Tibial nerve (tissue), 4 donors: ENCODE results near the gene NRL.

Experiments
- EP300 ChIP-seq, 2 donors: sonication (generic); formaldehyde crosslinking; IDR thresholded peaks; one replicate each; pipeline ENCODE4 v1.6.1; 2017; ENCODE audit warnings: antibody characterized with exemption in 2 of 2, mild to moderate bottlenecking in 1 of 2
- TF ChIP-seq, protein P1 (sequence below), 5 experiments: fragments of 200-600 bp in 3 of 5; fragments of 450-650 bp in 2 of 5; sonication (generic) in 3 of 5; IDR thresholded peaks; one replicate each; pipeline ENCODE4 v1.5.1; 2016 to 2019; ENCODE audit warnings: antibody characterized with exemption in 5 of 5, mild to moderate bottlenecking in 3 of 5, moderate library complexity in 2 of 5

DNA sequence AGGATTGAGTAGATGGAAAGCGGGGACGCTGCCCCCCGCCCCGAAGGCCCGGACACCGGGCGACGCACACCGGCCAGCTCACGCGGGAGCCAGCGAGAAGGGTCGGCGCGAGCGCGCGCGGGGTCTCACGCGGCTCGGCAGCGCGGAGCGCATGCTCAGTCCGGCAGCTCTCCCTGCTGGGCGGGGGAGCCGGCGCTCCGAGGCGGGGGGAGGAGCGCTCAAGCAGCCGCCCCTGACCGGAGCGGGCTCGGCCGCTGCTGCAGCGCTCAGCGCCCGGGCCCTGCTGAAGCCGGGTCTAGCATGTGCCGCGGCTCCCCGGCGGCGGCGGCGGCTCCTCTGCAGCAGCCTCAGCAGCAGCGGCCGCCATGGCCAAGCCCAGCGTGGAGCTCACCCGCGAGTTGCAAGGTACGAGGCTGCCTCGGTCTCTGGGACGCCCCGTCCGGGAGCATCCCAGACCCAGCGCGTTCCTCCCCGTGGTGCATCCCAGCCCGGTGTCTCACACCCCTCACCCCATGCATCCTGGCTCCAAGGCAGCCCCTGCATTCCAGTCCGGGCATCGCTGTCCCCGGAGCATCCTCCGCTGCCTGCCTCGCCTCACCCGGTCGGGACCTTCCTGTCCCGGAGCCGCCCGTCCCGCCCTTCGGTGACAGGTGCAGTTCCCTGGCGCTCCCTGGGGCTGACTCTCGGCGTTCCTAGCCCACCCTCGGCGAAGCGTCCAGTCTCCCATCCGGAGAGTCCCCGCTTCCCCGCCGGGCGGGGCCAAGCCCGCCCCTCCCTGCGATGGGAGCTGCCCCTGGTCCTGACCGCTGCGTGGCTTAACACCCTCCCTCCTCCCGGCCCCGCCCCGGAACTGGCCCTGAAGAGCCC lies 62.7 kb downstream of the NRL start, which contains the start of gene CARMIL3:
- no peak for TF ChIP-seq EP300 (IDR thresholded peaks at IDR 0.05)
- TF ChIP-seq, protein P1, sequence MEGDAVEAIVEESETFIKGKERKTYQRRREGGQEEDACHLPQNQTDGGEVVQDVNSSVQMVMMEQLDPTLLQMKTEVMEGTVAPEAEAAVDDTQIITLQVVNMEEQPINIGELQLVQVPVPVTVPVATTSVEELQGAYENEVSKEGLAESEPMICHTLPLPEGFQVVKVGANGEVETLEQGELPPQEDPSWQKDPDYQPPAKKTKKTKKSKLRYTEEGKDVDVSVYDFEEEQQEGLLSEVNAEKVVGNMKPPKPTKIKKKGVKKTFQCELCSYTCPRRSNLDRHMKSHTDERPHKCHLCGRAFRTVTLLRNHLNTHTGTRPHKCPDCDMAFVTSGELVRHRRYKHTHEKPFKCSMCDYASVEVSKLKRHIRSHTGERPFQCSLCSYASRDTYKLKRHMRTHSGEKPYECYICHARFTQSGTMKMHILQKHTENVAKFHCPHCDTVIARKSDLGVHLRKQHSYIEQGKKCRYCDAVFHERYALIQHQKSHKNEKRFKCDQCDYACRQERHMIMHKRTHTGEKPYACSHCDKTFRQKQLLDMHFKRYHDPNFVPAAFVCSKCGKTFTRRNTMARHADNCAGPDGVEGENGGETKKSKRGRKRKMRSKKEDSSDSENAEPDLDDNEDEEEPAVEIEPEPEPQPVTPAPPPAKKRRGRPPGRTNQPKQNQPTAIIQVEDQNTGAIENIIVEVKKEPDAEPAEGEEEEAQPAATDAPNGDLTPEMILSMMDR (IDR thresholded peaks at IDR 0.05) = peak in 1 of 5 experiments; percentile 13
